Mesenchymal stem cell (in vitro differentiated cells and primary cell): ENCODE results near the gene ADARB2.
A peak's percentile ranks its signal among the peaks of the same experiment; 100 is the strongest.
"Not testable (repeated sequence)": the region's sequence is repeated elsewhere in the genome, so short reads cannot be mapped to it uniquely, and the experiment has no call there.

Experiments used
- DNase-seq: peaks from one replicate; pipeline ENCODE4 v3.0.0-alpha.2; 2013
- H2AFZ ChIP-seq: one replicate; pipeline ENCODE4 v1.6.1; 2013; ENCODE audit warnings: low read depth, mild to moderate bottlenecking, control low read depth, inconsistent platforms, low read length, moderate library complexity
- H2AK5ac ChIP-seq: 2 replicates; pipeline ENCODE4 v1.6.1; 2013; ENCODE audit warnings: low read length, moderate library complexity, mild to moderate bottlenecking, inconsistent platforms; ENCODE audit not compliant: severe bottlenecking
- H2BK120ac ChIP-seq: one replicate; pipeline ENCODE4 v1.6.1; 2013; ENCODE audit warnings: low read depth, mild to moderate bottlenecking, inconsistent platforms, low read length, moderate library complexity
- H2BK12ac ChIP-seq, 2 experiments: one replicate each; pipeline ENCODE4 v1.6.1; 2013; ENCODE audit warnings: inconsistent platforms in 2 of 2, low read length in 2 of 2, mild to moderate bottlenecking in 2 of 2, moderate library complexity in 2 of 2, control low read depth in 1 of 2
- H2BK15ac ChIP-seq: one replicate; pipeline ENCODE4 v1.6.1; 2013; ENCODE audit warnings: mild to moderate bottlenecking, low read depth, inconsistent platforms; ENCODE audit not compliant: poor library complexity, severe bottlenecking
- H2BK5ac ChIP-seq: 2 replicates; pipeline ENCODE4 v1.6.1; 2013; ENCODE audit warnings: low read depth, mild to moderate bottlenecking, low read length, control low read depth, inconsistent platforms; ENCODE audit not compliant: poor library complexity, severe bottlenecking
- H3K14ac ChIP-seq, 2 experiments: one replicate each; pipeline ENCODE4 v1.6.1; 2013; ENCODE audit warnings: inconsistent platforms in 2 of 2, low read length in 2 of 2, control low read depth in 1 of 2, mild to moderate bottlenecking in 1 of 2, moderate library complexity in 1 of 2
- H3K18ac ChIP-seq, 2 experiments: one replicate each; pipeline ENCODE4 v1.6.1; 2013; ENCODE audit warnings: inconsistent platforms in 2 of 2, low read length in 2 of 2, control low read depth in 1 of 2, low read depth in 1 of 2, mild to moderate bottlenecking in 1 of 2
- H3K23ac ChIP-seq, 2 experiments: one replicate each; pipeline ENCODE4 v1.6.1; 2013; ENCODE audit warnings: inconsistent platforms in 2 of 2, low read length in 2 of 2, mild to moderate bottlenecking in 2 of 2, moderate library complexity in 2 of 2, control low read depth in 1 of 2
- H3K27ac ChIP-seq: 2 replicates; pipeline ENCODE4 v1.5.1; 2013; ENCODE audit warnings: mild to moderate bottlenecking, moderate library complexity, low read length, control low read depth, inconsistent platforms; ENCODE audit not compliant: poor library complexity, severe bottlenecking
- H3K27me3 ChIP-seq, 2 experiments: 2 replicates each; pipeline versions ENCODE4 v1.6.1 to v1.7.0; 2013; ENCODE audit warnings: low read length in 2 of 2, mild to moderate bottlenecking in 2 of 2, moderate library complexity in 2 of 2, control low read depth in 1 of 2, inconsistent platforms in 1 of 2; ENCODE audit not compliant: control insufficient read depth in 1 of 2, insufficient read depth in 1 of 2
- H3K36me3 ChIP-seq, 2 experiments: 2 replicates each; pipeline versions ENCODE4 v1.6.1 to v1.7.0; 2013; ENCODE audit warnings: low read length in 2 of 2, control low read depth in 1 of 2, inconsistent platforms in 1 of 2, low read depth in 1 of 2, mild to moderate bottlenecking in 1 of 2; ENCODE audit not compliant: insufficient read depth in 2 of 2, control insufficient read depth in 1 of 2
- H3K4ac ChIP-seq, 2 experiments: one replicate each; pipeline ENCODE4 v1.6.1; 2013; ENCODE audit warnings: inconsistent platforms in 2 of 2, low read length in 2 of 2, mild to moderate bottlenecking in 2 of 2, moderate library complexity in 2 of 2, control low read depth in 1 of 2, low read depth in 1 of 2
- H3K4me1 ChIP-seq: 2 replicates; pipeline ENCODE4 v1.6.1; 2013; ENCODE audit warnings: low read depth, low read length, control low read depth; ENCODE audit not compliant: control insufficient read depth, insufficient read depth
- H3K4me2 ChIP-seq: 2 replicates; pipeline ENCODE4 v1.6.1; 2013; ENCODE audit warnings: low read length, mild to moderate bottlenecking, inconsistent platforms; ENCODE audit not compliant: poor library complexity, severe bottlenecking
- H3K4me3 ChIP-seq, 2 experiments: 2 replicates each; pipeline versions ENCODE4 v1.5.1 to v1.7.0; 2013; ENCODE audit warnings: low read length in 2 of 2, mild to moderate bottlenecking in 2 of 2, control low read depth in 1 of 2, low read depth in 1 of 2; ENCODE audit not compliant: insufficient read depth in 1 of 2
- H3K79me1 ChIP-seq: replicated peaks from 2 replicates; pipeline ENCODE4 v1.6.1; 2013; ENCODE audit warnings: mild to moderate bottlenecking, control low read depth, low read length, inconsistent platforms; ENCODE audit not compliant: poor library complexity, severe bottlenecking
- H3K9ac ChIP-seq: 2 replicates; pipeline ENCODE4 v1.7.0; 2013; ENCODE audit warnings: mild to moderate bottlenecking, low read length, moderate library complexity
- H3K9me3 ChIP-seq: 2 replicates; pipeline ENCODE4 v1.7.0; 2013; ENCODE audit warnings: mild to moderate bottlenecking, low read length; ENCODE audit not compliant: control insufficient read depth
- H4K8ac ChIP-seq: one replicate; pipeline ENCODE4 v1.6.1; 2013; ENCODE audit warnings: inconsistent platforms, mild to moderate bottlenecking, low read length, moderate library complexity
- H4K91ac ChIP-seq: one replicate; pipeline ENCODE4 v1.6.1; 2013; ENCODE audit warnings: mild to moderate bottlenecking, low read length, inconsistent platforms
- WGBS: methylation state at CpG from one replicate; pipeline ENCODE4 v1.1.7; 2013; ENCODE audit warnings: mixed read lengths; 5-methylcytosine and 5-hydroxymethylcytosine counted together

The ADARB2 gene

GRCh38 chr10:1398626-1399410 lies 338.5 kb downstream of the ADARB2 start:
- Histone ChIP-seq H3K4me3 (no peak overlapping the region), H3K14ac (no peak overlapping the region), H4K8ac (no peak overlapping the region), H2BK120ac (no peak overlapping the region), H2BK5ac (no peak overlapping the region), H3K79me1 (no peaks in the 10 kb centered on the region), H3K4me2 (no peak overlapping the region), H4K91ac (no peak overlapping the region), H2AFZ (no peak overlapping the region), H3K27ac (no peak overlapping the region), H2AK5ac (no peak overlapping the region), H2BK12ac (no peak overlapping the region), H3K23ac (no peak overlapping the region), H3K18ac (no peak overlapping the region), H3K36me3 (no peaks in the 10 kb centered on the region), H3K9ac (no peak overlapping the region), H3K4ac (no peak overlapping the region), H3K4me1 (peaks cover 10% of the 10 kb centered on the region), H3K27me3 (no peaks in the 10 kb centered on the region), H2BK15ac (no peak overlapping the region), H3K9me3 (peaks cover 4% of the 10 kb centered on the region)
- no peak for DNase-seq
- WGBS, result 87% methylated on average over 17 of the region's 19 CpGs

GRCh38 chr10:1398116-1398515 lies 339.2 kb downstream of the ADARB2 start:
- not testable (repeated sequence) for H3K4me3 ChIP-seq, H3K27ac ChIP-seq, H3K9me3 ChIP-seq, H2BK120ac ChIP-seq, H3K79me1 ChIP-seq, H3K9ac ChIP-seq, H4K91ac ChIP-seq, H3K14ac ChIP-seq, H2BK12ac ChIP-seq, H3K18ac ChIP-seq, H2BK5ac ChIP-seq, H3K23ac ChIP-seq, H3K4me2 ChIP-seq, DNase-seq, H4K8ac ChIP-seq, H2AFZ ChIP-seq, H3K4ac ChIP-seq, H3K27me3 ChIP-seq, H3K36me3 ChIP-seq, H2AK5ac ChIP-seq, H2BK15ac ChIP-seq, H3K4me1 ChIP-seq
- WGBS, result 82% methylated on average over 15 of the region's 15 CpGs

GRCh38 chr10:1396297-1396635 lies 341.1 kb downstream of the ADARB2 start:
- no peak overlapping the region for H3K4me2 ChIP-seq
- H3K27ac ChIP-seq, result no peak overlapping the region
- H3K14ac ChIP-seq, result no peak overlapping the region
- no peak overlapping the region for H3K18ac ChIP-seq
- peaks cover 10% of the 10 kb centered on the region for H3K4me1 ChIP-seq
- no peak overlapping the region for H3K4me3 ChIP-seq
- H2BK12ac ChIP-seq, result no peak overlapping the region
- peaks cover 4% of the 10 kb centered on the region for H3K9me3 ChIP-seq
- H3K79me1 ChIP-seq, result no peaks in the 10 kb centered on the region
- H3K9ac ChIP-seq, result no peak overlapping the region
- DNase-seq, result no peak
- H4K91ac ChIP-seq, result no peak overlapping the region
- H2BK5ac ChIP-seq, result no peak overlapping the region
- no peaks in the 10 kb centered on the region for H3K36me3 ChIP-seq
- H3K4ac ChIP-seq, result no peak overlapping the region
- no peak overlapping the region for H4K8ac ChIP-seq
- no peak overlapping the region for H2BK15ac ChIP-seq
- H2AK5ac ChIP-seq, result no peak overlapping the region
- H3K27me3 ChIP-seq, result no peaks in the 10 kb centered on the region
- 89% methylated on average over 20 of the region's 20 CpGs for WGBS
- H3K23ac ChIP-seq, result no peak overlapping the region
- no peak overlapping the region for H2BK120ac ChIP-seq
- no peak overlapping the region for H2AFZ ChIP-seq

GRCh38 chr10:1395481-1396296 lies 341.6 kb downstream of the ADARB2 start:
- no peak overlapping the region for H3K4me3 ChIP-seq
- no peak overlapping the region for H2AFZ ChIP-seq
- no peak overlapping the region for H2BK12ac ChIP-seq
- no peak overlapping the region for H2BK5ac ChIP-seq
- no peak overlapping the region for H3K27ac ChIP-seq
- no peak overlapping the region for H4K8ac ChIP-seq
- H3K9me3 ChIP-seq, result peaks cover 4% of the 10 kb centered on the region
- 89% methylated on average over 31 of the region's 33 CpGs for WGBS
- no peak overlapping the region for H2BK15ac ChIP-seq
- no peak overlapping the region for H3K4ac ChIP-seq
- DNase-seq, result no peak
- no peak overlapping the region for H2AK5ac ChIP-seq
- H3K36me3 ChIP-seq, result no peaks in the 10 kb centered on the region
- no peaks in the 10 kb centered on the region for H3K27me3 ChIP-seq
- peak overlapping the region; percentile 66 for H4K91ac ChIP-seq
- no peak overlapping the region for H3K23ac ChIP-seq
- peaks cover 10% of the 10 kb centered on the region for H3K4me1 ChIP-seq
- H3K18ac ChIP-seq, result no peak overlapping the region
- H3K4me2 ChIP-seq, result no peak overlapping the region
- no peak overlapping the region for H3K9ac ChIP-seq
- H2BK120ac ChIP-seq, result no peak overlapping the region
- no peak overlapping the region for H3K14ac ChIP-seq
- no peaks in the 10 kb centered on the region for H3K79me1 ChIP-seq
